ENCODE data around the gene PFN2.
A peak's percentile ranks its signal among the peaks of the same experiment; 100 is the strongest.
"Not testable (repeated sequence)": the region's sequence is repeated elsewhere in the genome, so short reads cannot be mapped to it uniquely, and the experiment has no call there.

The PFN2 gene, protein sequence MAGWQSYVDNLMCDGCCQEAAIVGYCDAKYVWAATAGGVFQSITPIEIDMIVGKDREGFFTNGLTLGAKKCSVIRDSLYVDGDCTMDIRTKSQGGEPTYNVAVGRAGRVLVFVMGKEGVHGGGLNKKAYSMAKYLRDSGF

DNA sequence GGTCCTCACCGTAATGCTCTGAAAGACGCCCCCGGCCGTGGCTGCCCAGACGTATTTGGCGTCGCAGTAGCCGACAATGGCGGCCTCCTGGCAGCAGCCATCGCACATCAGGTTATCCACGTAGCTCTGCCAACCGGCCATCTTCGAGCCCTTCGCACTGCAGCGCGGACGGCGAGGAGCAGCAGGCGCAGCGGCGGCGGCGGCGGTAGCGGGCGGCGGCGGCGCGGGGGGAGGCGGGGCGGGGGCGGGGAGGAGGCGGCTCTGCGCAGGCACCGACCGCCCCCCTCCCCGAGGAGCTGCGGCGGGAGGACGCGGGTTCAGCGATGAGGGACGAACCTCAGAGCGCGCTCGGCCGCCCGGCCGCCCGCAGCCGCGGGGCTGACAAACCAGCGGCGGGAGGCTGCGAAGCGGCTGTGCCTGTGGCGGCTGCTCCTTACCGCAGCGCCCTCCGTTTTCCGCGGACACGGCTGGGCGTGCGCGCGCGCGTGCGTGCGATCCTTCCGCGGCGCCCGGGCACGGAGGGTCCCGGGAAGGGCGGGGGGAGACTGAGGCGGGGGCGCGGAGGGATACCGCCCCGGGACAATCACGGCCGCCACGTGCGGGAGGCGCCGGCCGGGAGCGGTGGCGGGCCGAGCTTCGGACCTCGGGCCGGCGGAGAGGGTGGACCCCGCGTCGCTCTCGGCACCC lies at the start of gene PFN2:
Gene PFN2, minus strand, starts transcription at position 180 of the 687 bp plus-strand sequence. Its CDS starts 39 bp downstream, at position 141.
- DNase-seq (ENCODE audit: low spot score) = peak; percentile 61

- no peak for DNase-seq (ENCODE audit: low spot score)
These were observed 45.2 kb upstream of the PFN2 start for GRCh38 chr3:150015901-150016300.

DNA sequence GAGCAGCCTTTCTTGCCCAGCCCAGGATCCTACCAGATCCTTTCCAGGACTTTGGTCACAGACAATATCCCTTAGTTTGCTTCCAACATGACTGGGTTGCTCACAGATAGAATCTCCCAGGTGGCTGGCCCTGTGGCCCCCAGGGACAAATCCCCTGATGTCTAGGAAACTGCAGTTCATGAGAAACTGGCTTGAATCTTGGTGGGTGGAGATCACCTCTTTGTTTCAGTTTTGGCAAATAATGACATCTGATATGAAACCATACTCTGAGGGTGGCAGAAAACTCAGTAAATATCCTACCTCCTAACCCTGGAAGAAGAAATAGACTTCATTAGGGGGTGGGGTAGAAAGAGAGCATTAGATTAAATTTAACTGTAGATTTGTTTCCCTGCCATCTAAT lies 44.1 kb upstream of the PFN2 start:
- no peak for DNase-seq (ENCODE audit: low spot score)

- DNase-seq (ENCODE audit: low spot score) = no peak
These were observed 43.1 kb upstream of the PFN2 start for GRCh38 chr3:150013801-150014200.

DNA sequence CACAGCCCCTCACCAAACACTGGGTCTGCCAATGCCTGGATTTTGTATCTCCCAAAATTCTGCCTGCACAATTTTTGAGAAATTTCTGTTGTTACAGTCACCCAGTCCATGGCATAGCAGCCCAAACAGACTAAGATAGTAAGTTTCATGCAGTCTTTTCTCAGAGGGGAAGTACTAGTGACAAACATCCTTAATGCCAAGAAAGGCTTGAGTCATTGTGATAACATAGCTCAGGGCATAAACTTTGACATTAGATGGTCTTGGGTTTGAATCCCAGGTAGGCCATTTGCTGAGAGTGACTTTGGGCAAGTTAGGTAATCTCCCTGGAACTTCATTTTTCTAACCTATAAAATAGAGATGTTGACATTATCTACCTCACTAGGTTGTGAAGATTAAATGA lies 36.1 kb upstream of the PFN2 start:
- no peak for DNase-seq (ENCODE audit: low spot score)

DNA sequence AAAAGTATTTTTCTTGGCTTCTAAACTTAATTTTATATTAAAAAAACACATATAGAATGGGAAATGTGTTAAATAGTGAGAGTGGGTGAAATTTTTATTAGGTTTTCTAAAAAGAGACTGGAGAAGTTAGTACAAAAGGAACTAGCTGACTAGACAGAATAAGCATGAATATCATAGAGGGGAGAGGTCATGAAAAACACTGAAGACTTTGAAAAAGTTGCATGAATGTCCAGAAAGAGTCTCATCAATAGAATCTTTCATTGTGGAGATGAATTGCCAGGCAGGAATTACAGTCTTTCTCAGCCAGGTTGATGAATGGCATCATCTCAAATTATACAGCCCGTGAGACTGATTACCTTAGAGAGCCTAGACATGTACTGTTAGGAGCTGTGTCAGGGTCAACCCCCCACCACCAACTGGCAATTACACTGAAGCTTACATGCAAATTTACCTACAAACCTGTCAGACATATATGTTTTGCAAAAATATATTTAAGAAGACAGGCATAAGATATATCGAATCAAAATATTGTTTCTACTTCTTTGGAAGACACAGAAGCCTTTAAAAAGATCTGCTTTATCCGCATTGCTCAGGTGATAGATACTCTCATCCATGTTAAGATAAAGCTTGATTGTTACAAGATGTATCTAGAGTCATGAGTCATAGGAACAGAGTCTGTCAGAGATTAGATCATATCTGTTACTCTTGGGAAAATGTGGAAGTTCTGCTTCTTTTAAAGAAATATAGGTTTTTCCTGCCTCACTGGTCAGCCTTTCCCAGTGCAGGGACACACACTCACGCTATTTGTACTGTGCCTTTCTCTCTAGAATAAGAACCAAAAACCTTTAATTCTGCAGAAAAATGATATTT lies 34.8 kb upstream of the PFN2 start:
- no peak for DNase-seq (ENCODE audit: low spot score)

DNA sequence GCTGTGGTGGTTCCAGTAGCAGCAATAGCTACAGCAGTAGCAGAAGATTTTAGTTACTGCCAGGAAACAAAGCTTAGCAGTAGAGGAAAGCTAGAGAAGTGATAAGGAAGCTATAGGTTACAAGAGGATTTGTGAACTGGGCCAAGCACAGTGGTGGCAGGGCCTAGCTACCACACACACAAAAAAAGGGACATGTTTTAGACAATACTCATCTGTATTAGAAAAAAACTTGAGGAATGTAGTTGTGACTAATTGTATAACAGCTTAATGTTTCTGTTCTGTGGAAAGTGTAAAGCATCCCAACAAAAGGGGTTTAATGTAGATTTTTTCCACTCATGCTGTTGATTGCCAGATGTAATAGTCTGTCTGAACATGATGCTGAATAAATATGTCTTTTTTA lies 29.9 kb upstream of the PFN2 start:
- no peak for DNase-seq (ENCODE audit: low spot score)

DNA sequence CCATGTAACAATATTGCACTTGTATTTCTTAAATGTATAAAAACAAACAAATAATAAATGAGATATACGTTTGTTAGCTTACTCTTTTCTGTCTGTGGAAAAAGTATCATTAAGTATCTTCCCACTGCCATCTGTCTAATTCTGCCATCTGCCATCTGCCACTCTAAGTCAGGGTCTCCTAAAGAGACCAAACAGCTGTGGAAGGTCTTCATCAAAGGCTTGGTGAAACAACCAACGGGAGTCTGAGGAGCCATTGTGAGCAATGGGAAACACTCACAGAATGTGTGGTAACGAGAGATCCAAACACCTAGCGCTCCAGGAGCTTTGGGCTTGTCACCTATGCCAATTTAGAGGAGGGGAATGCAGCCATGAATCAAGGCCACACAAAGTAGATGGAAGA lies 28.7 kb upstream of the PFN2 start:
- no peak for DNase-seq (ENCODE audit: low spot score)

DNA sequence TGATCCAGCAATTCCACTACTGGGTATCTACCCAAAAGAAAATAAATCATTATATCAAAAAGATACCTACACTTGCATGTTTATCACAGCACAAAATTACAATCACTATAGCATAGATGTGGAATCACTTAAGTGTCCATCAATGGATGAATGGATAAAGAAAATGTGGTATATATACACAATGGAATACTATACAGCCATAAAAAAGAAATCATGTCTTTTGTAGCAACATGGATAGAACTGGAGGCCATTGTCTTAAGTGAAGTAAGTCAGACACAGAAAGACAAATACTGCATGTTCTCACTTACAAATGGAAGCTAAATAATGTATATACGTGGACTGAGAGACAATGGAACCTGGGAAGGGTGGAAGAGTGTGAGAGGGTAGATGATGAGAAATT lies 28.3 kb upstream of the PFN2 start:
- DNase-seq (ENCODE audit: low spot score) = no peak

DNA sequence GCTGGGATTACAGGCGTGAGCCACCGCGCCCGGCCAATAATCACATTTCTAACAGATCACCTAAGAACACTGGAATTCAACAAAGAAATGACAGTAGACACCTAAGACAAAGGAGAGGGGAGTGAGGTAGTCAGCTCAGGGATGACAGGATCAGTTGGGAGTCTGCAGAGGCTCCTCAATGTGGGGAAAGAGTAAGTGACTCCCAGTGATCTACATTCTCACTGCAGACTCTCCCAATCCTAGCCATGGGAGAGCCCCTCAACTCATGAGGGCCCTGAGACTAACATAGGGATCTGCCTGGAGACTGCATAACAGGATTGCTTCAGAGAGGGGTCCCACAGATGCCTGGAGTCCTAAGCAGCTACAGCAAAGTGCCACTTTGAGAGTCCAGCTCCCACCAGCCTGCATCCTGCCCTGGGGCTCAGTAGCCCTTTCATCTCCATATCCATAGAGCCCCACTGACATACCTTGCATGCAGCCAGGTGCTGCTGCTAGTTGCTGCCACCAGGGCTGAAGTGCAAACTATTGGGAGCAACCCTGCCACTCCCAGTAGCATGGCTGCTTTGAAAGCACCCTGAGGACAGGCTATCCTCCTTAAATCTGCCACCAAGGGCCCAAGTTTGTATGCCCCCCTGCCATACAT lies 21.8 kb upstream of the PFN2 start:
- DNase-seq (ENCODE audit: low spot score) = no peak

- DNase-seq (ENCODE audit: low spot score) = no peak
These were observed 19.8 kb upstream of the PFN2 start for GRCh38 chr3:149990423-149990948.

DNA sequence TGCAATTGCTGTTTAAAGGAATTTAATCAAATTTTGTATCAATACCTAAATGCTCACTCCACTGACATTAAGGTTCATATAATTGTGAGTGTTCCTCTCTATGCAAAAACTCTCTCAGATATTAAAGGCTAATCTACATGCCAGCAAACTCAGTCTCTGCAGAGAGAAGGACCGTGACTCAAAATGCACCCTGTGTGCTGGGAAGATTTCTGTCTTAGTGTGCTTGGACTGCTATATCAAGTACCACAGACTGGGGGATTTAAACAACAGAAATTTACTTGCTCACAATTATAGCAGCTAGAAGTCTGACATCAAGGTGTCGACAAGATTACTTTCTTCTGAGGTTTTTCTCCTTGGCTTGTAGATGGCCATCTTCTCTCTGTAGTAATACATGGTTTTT lies 18.6 kb upstream of the PFN2 start:
- no peak for DNase-seq (ENCODE audit: low spot score)

- DNase-seq (ENCODE audit: low spot score) = no peak
These were observed 12.9 kb upstream of the PFN2 start for GRCh38 chr3:149983628-149984027.

DNA sequence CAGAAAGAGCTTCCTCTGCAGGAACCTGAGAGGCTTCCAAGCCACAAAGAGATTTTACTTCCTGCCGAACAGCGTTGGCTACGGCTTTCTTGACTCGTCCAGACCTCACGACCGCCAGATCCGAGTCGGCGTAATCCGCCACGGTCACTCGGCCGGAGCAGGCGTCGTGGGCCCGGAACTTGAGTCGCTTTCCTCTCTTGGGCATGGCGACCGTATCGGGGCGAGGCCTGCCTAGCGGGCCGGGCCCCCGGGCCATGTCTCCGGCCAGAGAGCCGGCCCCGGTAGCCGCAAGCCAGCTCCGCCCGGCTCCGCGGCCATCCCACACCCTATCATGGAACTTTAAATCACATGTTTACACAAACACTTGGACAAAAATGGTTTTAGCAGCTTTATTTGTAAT lies 12.4 kb upstream of the PFN2 start:
- not testable (repeated sequence) for DNase-seq (ENCODE audit: low spot score)

DNA sequence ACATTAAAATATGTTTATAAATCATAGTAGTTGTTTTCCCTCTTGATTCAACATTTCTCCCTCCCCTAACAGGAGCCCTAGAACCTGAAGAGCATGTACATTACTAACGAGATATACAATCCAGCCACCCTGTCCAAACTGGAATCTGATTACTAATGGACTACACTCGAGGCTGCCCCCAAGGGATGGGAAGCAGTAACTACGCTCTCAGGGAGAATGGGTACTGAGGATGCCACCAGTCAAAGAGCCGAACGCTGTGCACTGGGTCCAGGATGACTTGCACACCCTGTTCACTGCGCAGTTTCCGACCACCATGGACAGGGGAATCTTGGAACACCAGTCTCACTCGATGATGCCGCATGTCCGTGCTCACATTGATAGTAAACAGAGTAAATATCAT lies 11.3 kb upstream of the PFN2 start:
- DNase-seq (ENCODE audit: low spot score) = not testable (repeated sequence)

- no peak for DNase-seq (ENCODE audit: low spot score)
These were observed 6.7 kb upstream of the PFN2 start for GRCh38 chr3:149977386-149977785.

DNA sequence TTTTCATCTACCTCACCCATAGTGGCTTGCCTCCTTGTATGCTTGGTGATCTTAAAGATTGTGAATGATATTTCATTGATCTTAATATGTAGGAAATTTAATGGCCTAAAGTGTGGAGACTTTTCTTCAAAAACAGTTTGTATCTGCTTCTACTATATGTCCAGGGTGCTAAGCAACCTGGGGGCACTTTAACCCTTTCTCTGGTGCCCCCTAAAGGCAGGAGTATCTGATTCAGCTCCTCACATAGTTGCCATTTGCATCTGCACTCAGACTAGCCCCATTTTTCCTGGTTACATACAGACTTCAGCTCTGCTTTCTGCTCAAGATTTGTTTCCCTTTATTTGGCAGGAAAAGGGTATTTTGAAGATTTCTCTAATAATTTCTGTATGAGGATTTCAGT lies 5.2 kb upstream of the PFN2 start:
- no peak for DNase-seq (ENCODE audit: low spot score)

GRCh38 chr3:149971403-149972075 lies 844 bp upstream of the PFN2 start:
- no peak for DNase-seq (ENCODE audit: low spot score)

GRCh38 chr3:149969940-149970715 lies 567 bp downstream of the PFN2 start:
- DNase-seq (ENCODE audit: low spot score) = peak; percentile 76

- DNase-seq (ENCODE audit: low spot score) = no peak
These were observed 1.4 kb downstream of the PFN2 start for GRCh38 chr3:149969110-149969939.
